SK-N-SH treated with all-trans-retinoic acid at 6 μM for 48 hours (cell line): ENCODE data around the gene CPNE8.

Source experiments
- ATAC-seq: fragments of 200-7000 bp; cut with Tn5 transposase; 3 replicates; pipeline ENCODE4 v1.9.1; 2020; ENCODE audit warnings: mild to moderate bottlenecking, moderate library complexity
- ARNTL ChIP-seq: fragments of 450-650 bp; formaldehyde crosslinking; IDR thresholded peaks from 2 replicates; pipeline ENCODE4 v1.5.0; 2020; ENCODE audit warnings: low read depth, mild to moderate bottlenecking, moderate library complexity, borderline replicate concordance
- BACH2 ChIP-seq: fragments of 250-450 bp; sonication (Bioruptor Pico); IDR thresholded peaks from 2 replicates; pipeline ENCODE4 v1.9.0; 2021; ENCODE audit warnings: mild to moderate bottlenecking, borderline replicate concordance
- CSDC2 ChIP-seq: fragments of 250-450 bp; sonication (Bioruptor Pico); IDR thresholded peaks from 2 replicates; pipeline ENCODE4 v1.5.0; 2020; ENCODE audit warnings: mild to moderate bottlenecking, moderate library complexity
- ESRRG ChIP-seq: fragments of 250-450 bp; sonication (Bioruptor Pico); IDR thresholded peaks from 2 replicates; pipeline ENCODE4 v1.6.1; 2021; ENCODE audit warnings: mild to moderate bottlenecking
- GLIS3 ChIP-seq: fragments of 250-450 bp; sonication (Bioruptor Pico); IDR thresholded peaks from 2 replicates; pipeline ENCODE4 v1.5.0; 2020; ENCODE audit warnings: mild to moderate bottlenecking, moderate library complexity
- ISL1 ChIP-seq: fragments of 250-450 bp; sonication (Bioruptor Pico); IDR thresholded peaks from 2 replicates; pipeline ENCODE4 v2.1.2; 2022; ENCODE audit warnings: mild to moderate bottlenecking, moderate library complexity
- OSR1 ChIP-seq: fragments of 250-450 bp; sonication (Bioruptor Pico); IDR thresholded peaks from 2 replicates; pipeline ENCODE4 v1.8.0; 2022; ENCODE audit warnings: moderate library complexity, mild to moderate bottlenecking, inconsistent platforms
- PPARA ChIP-seq: fragments of 250-450 bp; sonication (Bioruptor Pico); IDR thresholded peaks from 2 replicates; pipeline ENCODE4 v1.5.0; 2020; ENCODE audit warnings: mild to moderate bottlenecking, borderline replicate concordance
- RARB ChIP-seq: fragments of 250-450 bp; sonication (Bioruptor Pico); IDR thresholded peaks from 2 replicates; pipeline ENCODE4 v1.8.0; 2021; ENCODE audit warnings: mild to moderate bottlenecking, moderate library complexity
- SNAI2 ChIP-seq: fragments of 250-450 bp; sonication (Bioruptor Pico); IDR thresholded peaks from 2 replicates; pipeline ENCODE4 v1.5.0; 2020; ENCODE audit warnings: mild to moderate bottlenecking, moderate library complexity
- TCF4 ChIP-seq: fragments of 250-450 bp; sonication (Bioruptor Pico); IDR thresholded peaks from 2 replicates; pipeline ENCODE4 v1.8.0; 2021; ENCODE audit warnings: mild to moderate bottlenecking, moderate library complexity, borderline replicate concordance
- TOX ChIP-seq: fragments of 250-450 bp; sonication (Bioruptor Pico); IDR thresholded peaks from 2 replicates; pipeline ENCODE4 v1.8.0; 2021; ENCODE audit warnings: mild to moderate bottlenecking, moderate library complexity, borderline replicate concordance
- ZC3H10 ChIP-seq: fragments of 250-450 bp; sonication (Bioruptor Pico); IDR thresholded peaks from 2 replicates; pipeline ENCODE4 v1.5.1; 2021; ENCODE audit warnings: mild to moderate bottlenecking, moderate library complexity
- ZFP3 ChIP-seq: fragments of 250-450 bp; sonication (Bioruptor Pico); IDR thresholded peaks from 2 replicates; pipeline ENCODE4 v1.5.0; 2020; ENCODE audit warnings: mild to moderate bottlenecking, moderate library complexity
- ZFP30 ChIP-seq: fragments of 450-650 bp; formaldehyde crosslinking; IDR thresholded peaks from 2 replicates; pipeline ENCODE4 v1.5.0; 2022; ENCODE audit warnings: mild to moderate bottlenecking, moderate library complexity
- ZNF70 ChIP-seq: fragments of 450-650 bp; formaldehyde crosslinking; IDR thresholded peaks from 2 replicates; pipeline ENCODE4 v1.5.0; 2020; ENCODE audit warnings: mild to moderate bottlenecking, moderate library complexity
- ZNF8 ChIP-seq: fragments of 450-650 bp; formaldehyde crosslinking; IDR thresholded peaks from 2 replicates; pipeline ENCODE4 v1.5.0; 2020; ENCODE audit warnings: mild to moderate bottlenecking, moderate library complexity
- TF ChIP-seq, protein P1 (sequence below): fragments of 250-450 bp; sonication (Bioruptor Pico); IDR thresholded peaks from 2 replicates; pipeline ENCODE4 v1.5.1; 2021; ENCODE audit warnings: mild to moderate bottlenecking, moderate library complexity
- TF ChIP-seq, protein P2 (sequence below): fragments of 250-450 bp; sonication (Bioruptor Pico); IDR thresholded peaks from 2 replicates; pipeline ENCODE4 v1.8.0; 2020; ENCODE audit warnings: mild to moderate bottlenecking, moderate library complexity, borderline replicate concordance
- TF ChIP-seq, protein P3 (sequence below): fragments of 250-450 bp; sonication (Bioruptor Pico); IDR thresholded peaks from 2 replicates; pipeline ENCODE4 v1.5.1; 2020; ENCODE audit warnings: low read depth, mild to moderate bottlenecking, moderate library complexity
- TF ChIP-seq, protein P4 (sequence below): fragments of 250-450 bp; sonication (Bioruptor Pico); IDR thresholded peaks from 2 replicates; pipeline ENCODE4 v1.5.0; 2020; ENCODE audit warnings: mild to moderate bottlenecking, moderate library complexity
- TF ChIP-seq, protein P5 (sequence below): fragments of 250-450 bp; sonication (Bioruptor Pico); IDR thresholded peaks from 2 replicates; pipeline ENCODE4 v1.8.0; 2021; ENCODE audit warnings: low read depth, mild to moderate bottlenecking, moderate library complexity, borderline replicate concordance

Gene CPNE8

DNA sequence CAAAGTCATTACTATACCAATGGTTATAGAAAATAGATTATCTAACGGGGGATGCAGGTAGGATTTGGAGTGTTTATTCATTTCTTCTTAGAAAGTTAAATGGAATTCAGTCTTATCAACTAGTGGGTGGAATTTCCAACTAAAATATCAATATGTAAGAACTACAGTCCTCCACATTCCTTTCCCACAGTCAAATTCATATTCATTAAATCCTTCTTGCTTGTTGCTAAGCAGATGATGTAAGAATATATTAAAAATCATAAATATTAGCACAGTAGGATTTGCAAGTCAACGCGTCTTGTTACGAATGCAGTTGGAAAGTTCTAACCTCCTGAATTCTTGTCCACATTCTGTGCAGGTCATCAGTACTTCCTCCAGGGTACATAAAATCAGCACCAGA, 259.2 kb downstream of the CPNE8 start (continued):
- TF ChIP-seq OSR1 (CRISPR knock-in tag), result no peak
- TF ChIP-seq ZFP30 (CRISPR knock-in tag), result no peak
- TF ChIP-seq ZFP3 (CRISPR knock-in tag), result no peak
- TF ChIP-seq, protein P1, sequence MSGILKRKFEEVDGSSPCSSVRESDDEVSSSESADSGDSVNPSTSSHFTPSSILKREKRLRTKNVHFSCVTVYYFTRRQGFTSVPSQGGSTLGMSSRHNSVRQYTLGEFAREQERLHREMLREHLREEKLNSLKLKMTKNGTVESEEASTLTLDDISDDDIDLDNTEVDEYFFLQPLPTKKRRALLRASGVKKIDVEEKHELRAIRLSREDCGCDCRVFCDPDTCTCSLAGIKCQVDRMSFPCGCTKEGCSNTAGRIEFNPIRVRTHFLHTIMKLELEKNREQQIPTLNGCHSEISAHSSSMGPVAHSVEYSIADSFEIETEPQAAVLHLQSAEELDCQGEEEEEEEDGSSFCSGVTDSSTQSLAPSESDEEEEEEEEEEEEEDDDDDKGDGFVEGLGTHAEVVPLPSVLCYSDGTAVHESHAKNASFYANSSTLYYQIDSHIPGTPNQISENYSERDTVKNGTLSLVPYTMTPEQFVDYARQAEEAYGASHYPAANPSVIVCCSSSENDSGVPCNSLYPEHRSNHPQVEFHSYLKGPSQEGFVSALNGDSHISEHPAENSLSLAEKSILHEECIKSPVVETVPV (CRISPR knock-in tag), result no peak
- TF ChIP-seq SNAI2 (CRISPR knock-in tag), result no peak
- TF ChIP-seq, protein P2, sequence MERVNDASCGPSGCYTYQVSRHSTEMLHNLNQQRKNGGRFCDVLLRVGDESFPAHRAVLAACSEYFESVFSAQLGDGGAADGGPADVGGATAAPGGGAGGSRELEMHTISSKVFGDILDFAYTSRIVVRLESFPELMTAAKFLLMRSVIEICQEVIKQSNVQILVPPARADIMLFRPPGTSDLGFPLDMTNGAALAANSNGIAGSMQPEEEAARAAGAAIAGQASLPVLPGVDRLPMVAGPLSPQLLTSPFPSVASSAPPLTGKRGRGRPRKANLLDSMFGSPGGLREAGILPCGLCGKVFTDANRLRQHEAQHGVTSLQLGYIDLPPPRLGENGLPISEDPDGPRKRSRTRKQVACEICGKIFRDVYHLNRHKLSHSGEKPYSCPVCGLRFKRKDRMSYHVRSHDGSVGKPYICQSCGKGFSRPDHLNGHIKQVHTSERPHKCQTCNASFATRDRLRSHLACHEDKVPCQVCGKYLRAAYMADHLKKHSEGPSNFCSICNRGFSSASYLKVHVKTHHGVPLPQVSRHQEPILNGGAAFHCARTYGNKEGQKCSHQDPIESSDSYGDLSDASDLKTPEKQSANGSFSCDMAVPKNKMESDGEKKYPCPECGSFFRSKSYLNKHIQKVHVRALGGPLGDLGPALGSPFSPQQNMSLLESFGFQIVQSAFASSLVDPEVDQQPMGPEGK (CRISPR knock-in tag), result no peak

DNA sequence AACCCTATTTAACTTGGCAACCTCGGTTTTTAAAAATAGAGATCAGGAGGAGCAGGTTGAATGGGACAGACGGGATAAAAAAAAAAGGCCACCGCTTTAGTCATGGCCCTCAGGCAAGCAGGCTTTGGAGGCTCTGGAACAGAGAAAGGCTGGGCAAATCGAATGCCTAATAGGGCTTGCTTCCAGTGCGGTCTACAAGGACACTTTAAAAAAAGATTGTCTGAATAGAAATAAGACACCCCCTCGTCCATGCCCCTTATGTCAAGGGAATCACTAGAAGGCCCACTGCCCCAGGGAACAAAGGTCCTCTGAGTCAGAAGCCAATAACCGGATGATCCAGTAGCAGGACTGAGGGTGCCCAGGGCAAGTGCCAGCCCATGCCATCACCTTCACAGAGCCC, 265.8 kb downstream of the CPNE8 start:
- TF ChIP-seq GLIS3 (CRISPR knock-in tag) (no peak), ZFP3 (CRISPR knock-in tag) (no peak)
- TF ChIP-seq, protein P3, sequence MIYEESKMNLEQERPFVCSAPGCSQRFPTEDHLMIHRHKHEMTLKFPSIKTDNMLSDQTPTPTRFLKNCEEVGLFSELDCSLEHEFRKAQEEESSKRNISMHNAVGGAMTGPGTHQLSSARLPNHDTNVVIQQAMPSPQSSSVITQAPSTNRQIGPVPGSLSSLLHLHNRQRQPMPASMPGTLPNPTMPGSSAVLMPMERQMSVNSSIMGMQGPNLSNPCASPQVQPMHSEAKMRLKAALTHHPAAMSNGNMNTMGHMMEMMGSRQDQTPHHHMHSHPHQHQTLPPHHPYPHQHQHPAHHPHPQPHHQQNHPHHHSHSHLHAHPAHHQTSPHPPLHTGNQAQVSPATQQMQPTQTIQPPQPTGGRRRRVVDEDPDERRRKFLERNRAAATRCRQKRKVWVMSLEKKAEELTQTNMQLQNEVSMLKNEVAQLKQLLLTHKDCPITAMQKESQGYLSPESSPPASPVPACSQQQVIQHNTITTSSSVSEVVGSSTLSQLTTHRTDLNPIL (CRISPR knock-in tag), result no peak
- TF ChIP-seq, all 23 proteins: peak for 0
- ATAC-seq, result no peak

DNA sequence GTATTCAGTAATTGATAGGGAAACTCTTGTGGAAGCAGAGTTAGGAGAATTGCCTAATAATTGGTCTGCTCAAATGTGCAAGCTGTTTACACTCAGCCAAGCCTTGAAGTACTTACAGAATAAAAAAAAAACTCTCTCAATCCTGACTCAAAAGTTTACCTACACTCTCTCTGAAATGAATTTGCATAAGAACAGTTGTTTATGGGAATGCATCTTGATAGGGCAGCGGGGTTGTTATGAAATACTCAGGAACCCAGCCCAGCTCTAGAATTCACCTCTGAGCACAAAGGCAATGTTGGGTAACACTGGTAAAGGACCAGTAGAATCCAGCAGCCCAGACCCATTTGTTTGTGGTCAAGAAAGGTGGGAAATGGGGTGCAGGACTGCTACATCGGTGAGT, 267.0 kb downstream of the CPNE8 start:
- ATAC-seq, result no peak
- TF ChIP-seq RARB (CRISPR knock-in tag), result no peak
- TF ChIP-seq TCF4, result no peak
- no peak for TF ChIP-seq ISL1 (CRISPR knock-in tag)
- TF ChIP-seq, protein P4, sequence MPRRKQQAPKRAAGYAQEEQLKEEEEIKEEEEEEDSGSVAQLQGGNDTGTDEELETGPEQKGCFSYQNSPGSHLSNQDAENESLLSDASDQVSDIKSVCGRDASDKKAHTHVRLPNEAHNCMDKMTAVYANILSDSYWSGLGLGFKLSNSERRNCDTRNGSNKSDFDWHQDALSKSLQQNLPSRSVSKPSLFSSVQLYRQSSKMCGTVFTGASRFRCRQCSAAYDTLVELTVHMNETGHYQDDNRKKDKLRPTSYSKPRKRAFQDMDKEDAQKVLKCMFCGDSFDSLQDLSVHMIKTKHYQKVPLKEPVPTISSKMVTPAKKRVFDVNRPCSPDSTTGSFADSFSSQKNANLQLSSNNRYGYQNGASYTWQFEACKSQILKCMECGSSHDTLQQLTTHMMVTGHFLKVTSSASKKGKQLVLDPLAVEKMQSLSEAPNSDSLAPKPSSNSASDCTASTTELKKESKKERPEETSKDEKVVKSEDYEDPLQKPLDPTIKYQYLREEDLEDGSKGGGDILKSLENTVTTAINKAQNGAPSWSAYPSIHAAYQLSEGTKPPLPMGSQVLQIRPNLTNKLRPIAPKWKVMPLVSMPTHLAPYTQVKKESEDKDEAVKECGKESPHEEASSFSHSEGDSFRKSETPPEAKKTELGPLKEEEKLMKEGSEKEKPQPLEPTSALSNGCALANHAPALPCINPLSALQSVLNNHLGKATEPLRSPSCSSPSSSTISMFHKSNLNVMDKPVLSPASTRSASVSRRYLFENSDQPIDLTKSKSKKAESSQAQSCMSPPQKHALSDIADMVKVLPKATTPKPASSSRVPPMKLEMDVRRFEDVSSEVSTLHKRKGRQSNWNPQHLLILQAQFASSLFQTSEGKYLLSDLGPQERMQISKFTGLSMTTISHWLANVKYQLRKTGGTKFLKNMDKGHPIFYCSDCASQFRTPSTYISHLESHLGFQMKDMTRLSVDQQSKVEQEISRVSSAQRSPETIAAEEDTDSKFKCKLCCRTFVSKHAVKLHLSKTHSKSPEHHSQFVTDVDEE (CRISPR knock-in tag), result no peak
- TF ChIP-seq BACH2 (CRISPR knock-in tag), result no peak
- no peak for TF ChIP-seq ZFP30 (CRISPR knock-in tag)
- no peak for TF ChIP-seq ESRRG
- no peak for TF ChIP-seq ARNTL (CRISPR knock-in tag)
- no peak for TF ChIP-seq PPARA (CRISPR knock-in tag)

DNA sequence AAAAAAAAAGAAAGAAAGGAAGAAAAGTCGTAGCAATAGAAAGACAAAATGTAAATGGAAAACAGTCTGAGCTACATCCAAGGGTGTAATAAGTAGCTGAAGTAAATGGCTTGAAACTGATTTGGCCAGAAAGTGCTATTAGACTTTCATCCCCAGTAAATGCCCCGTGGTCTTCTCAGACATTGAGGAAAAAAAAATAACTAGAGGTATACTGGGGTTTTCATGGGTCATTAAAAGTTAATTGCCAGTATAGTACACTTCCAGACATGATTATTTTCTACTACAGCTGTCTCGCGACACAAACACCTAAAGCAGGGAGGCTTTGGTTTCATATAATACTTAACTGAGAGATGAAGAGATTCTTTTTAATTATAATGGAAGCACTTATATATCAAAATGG, 271.9 kb downstream of the CPNE8 start:
- TF ChIP-seq, protein P1 (CRISPR knock-in tag), result no peak
- no peak for TF ChIP-seq PPARA (CRISPR knock-in tag)
- no peak for TF ChIP-seq ZFP30 (CRISPR knock-in tag)
- TF ChIP-seq CSDC2 (CRISPR knock-in tag), result no peak
- TF ChIP-seq ZNF8 (CRISPR knock-in tag), result no peak
- TF ChIP-seq ARNTL (CRISPR knock-in tag), result no peak
- no peak for TF ChIP-seq RARB (CRISPR knock-in tag)
- TF ChIP-seq, protein P2 (CRISPR knock-in tag), result no peak
- TF ChIP-seq ZC3H10 (CRISPR knock-in tag), result no peak
- TF ChIP-seq TCF4, result no peak
- no peak for TF ChIP-seq BACH2 (CRISPR knock-in tag)
- TF ChIP-seq, protein P5, sequence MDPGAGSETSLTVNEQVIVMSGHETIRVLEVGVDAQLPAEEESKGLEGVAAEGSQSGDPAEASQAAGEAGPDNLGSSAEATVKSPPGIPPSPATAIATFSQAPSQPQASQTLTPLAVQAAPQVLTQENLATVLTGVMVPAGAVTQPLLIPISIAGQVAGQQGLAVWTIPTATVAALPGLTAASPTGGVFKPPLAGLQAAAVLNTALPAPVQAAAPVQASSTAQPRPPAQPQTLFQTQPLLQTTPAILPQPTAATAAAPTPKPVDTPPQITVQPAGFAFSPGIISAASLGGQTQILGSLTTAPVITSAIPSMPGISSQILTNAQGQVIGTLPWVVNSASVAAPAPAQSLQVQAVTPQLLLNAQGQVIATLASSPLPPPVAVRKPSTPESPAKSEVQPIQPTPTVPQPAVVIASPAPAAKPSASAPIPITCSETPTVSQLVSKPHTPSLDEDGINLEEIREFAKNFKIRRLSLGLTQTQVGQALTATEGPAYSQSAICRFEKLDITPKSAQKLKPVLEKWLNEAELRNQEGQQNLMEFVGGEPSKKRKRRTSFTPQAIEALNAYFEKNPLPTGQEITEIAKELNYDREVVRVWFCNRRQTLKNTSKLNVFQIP (CRISPR knock-in tag), result no peak
- no peak for TF ChIP-seq SNAI2 (CRISPR knock-in tag)
- no peak for TF ChIP-seq ZNF70 (CRISPR knock-in tag)
- TF ChIP-seq GLIS3 (CRISPR knock-in tag), result no peak
- TF ChIP-seq TOX, result no peak
- TF ChIP-seq ISL1 (CRISPR knock-in tag), result no peak
- no peak for TF ChIP-seq OSR1 (CRISPR knock-in tag)
- TF ChIP-seq, protein P3 (CRISPR knock-in tag), result no peak
- ATAC-seq, result no peak
